HEK293 (cell line): ENCODE measurements around the gene ITGA5.
A peak's percentile ranks its signal among the peaks of the same experiment; 100 is the strongest.

ENCODE experiments used
- SP2 ChIP-seq: fragments of 450-650 bp; formaldehyde crosslinking; IDR thresholded peaks from 2 replicates; pipeline ENCODE4 v1.5.1; 2016; ENCODE audit warnings: missing biosample characterization, missing genetic modification characterization
- TSHZ1 ChIP-seq: fragments of 450-650 bp; formaldehyde crosslinking; IDR thresholded peaks from 2 replicates; pipeline ENCODE4 v1.5.1; 2016; ENCODE audit warnings: missing biosample characterization, missing genetic modification characterization, borderline replicate concordance
- YY1 ChIP-seq: fragments of 450-650 bp; formaldehyde crosslinking; IDR thresholded peaks from 2 replicates; pipeline ENCODE4 v1.5.1; 2018; ENCODE audit warnings: missing biosample characterization, missing genetic modification characterization
- ZNF449 ChIP-seq: fragments of 450-650 bp; formaldehyde crosslinking; IDR thresholded peaks from 2 replicates; pipeline ENCODE4 v1.5.1; 2017; ENCODE audit warnings: missing biosample characterization, mild to moderate bottlenecking, missing genetic modification characterization, moderate library complexity
- ZNF777 ChIP-seq: fragments of 450-650 bp; formaldehyde crosslinking; IDR thresholded peaks from 2 replicates; pipeline ENCODE4 v1.5.1; 2017; ENCODE audit warnings: missing biosample characterization, missing genetic modification characterization, borderline replicate concordance

- no peak for TF ChIP-seq ZNF777 (tag by site-specific recombination)
- TF ChIP-seq TSHZ1 (tag by site-specific recombination): no peak
- TF ChIP-seq ZNF449 (tag by site-specific recombination): no peak
- TF ChIP-seq YY1 (tag by site-specific recombination): no peak
- TF ChIP-seq SP2: peak; percentile 58
Measured at GRCh38 chr12:54383041-54383609, 35.9 kb downstream of the ITGA5 start.
